ENCODE data around the gene SMARCD3. TPM values are rescaled to one million over a fixed set of nuclear protein-coding genes. Genes with fewer than 3 reads are reported as not detected.

Gene SMARCD3
- total RNA-seq, 4 donors from 2014 or later = 21.3 to 80.7 (median 43.3) TPM

DNA sequence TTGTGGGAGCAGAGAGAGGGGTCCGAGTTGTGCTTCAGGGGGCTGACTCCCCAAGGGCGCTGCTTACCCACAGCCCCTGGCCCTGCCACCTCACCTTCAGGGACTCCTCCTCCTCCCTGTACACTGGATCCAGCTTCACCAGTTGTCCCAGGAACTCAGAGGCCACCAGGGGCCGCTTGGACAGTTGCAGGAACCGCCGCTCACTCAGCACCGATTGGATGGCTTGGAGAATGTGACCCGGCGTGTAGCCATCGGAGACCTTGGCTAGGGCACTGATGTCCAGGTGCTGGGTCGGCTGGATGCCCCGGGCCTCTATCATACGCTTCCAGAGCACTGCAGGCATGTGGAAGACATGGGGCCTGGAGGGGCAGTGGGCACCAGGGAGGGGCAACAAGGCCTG lies 57.0 kb downstream of the SMARCD3 start:
- H3K36me3 ChIP-seq = no peaks in the 10 kb centered on the region
- H3K4me3 ChIP-seq = no peak overlapping the region
- TF ChIP-seq, protein P1, sequence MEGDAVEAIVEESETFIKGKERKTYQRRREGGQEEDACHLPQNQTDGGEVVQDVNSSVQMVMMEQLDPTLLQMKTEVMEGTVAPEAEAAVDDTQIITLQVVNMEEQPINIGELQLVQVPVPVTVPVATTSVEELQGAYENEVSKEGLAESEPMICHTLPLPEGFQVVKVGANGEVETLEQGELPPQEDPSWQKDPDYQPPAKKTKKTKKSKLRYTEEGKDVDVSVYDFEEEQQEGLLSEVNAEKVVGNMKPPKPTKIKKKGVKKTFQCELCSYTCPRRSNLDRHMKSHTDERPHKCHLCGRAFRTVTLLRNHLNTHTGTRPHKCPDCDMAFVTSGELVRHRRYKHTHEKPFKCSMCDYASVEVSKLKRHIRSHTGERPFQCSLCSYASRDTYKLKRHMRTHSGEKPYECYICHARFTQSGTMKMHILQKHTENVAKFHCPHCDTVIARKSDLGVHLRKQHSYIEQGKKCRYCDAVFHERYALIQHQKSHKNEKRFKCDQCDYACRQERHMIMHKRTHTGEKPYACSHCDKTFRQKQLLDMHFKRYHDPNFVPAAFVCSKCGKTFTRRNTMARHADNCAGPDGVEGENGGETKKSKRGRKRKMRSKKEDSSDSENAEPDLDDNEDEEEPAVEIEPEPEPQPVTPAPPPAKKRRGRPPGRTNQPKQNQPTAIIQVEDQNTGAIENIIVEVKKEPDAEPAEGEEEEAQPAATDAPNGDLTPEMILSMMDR (IDR thresholded peaks at IDR 0.05) = no peak
- no peak for TF ChIP-seq POLR2A (IDR thresholded peaks at IDR 0.05)
- H3K9me3 ChIP-seq = no peaks in the 10 kb centered on the region
- intact Hi-C loops (cut with DNase I; ENCODE audit: low total_unique reads) = loop anchor here (10.0 kb wide), 1 partner anchor 47 kb away; no protein-coding TSS in a partner anchor
- no peaks in the 10 kb centered on the region for H3K27me3 ChIP-seq
- H3K27ac ChIP-seq = no peak overlapping the region
- H3K4me1 ChIP-seq = no peaks in the 10 kb centered on the region
- DNase-seq = no peak

DNA sequence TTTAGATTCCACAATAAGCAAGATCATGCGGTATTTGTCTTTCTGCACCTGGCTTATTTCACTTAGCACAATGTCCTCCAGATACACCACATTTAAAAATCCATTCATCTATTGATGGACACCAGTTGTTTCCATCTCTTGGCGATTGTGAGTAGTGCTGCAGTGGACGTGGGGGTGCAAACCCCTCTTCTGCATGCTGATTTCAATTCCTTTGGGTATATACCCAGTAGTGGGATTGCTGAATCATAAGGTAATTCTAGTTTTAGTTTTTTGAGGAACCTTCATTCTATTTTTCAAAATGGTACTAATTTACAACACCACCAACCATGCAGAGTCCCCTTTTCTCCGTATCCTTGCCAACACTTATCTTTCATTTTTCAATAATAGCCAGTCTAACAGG lies 59.5 kb downstream of the SMARCD3 start:
- no peaks in the 10 kb centered on the region for H3K9me3 ChIP-seq
- TF ChIP-seq, protein P1 (IDR thresholded peaks at IDR 0.05) = no peak
- no peak for TF ChIP-seq POLR2A (IDR thresholded peaks at IDR 0.05)
- DNase-seq = no peak
- H3K27ac ChIP-seq = no peak overlapping the region
- H3K27me3 ChIP-seq = no peaks in the 10 kb centered on the region
- no peaks in the 10 kb centered on the region for H3K36me3 ChIP-seq
- H3K4me3 ChIP-seq = no peak overlapping the region
- H3K4me1 ChIP-seq = no peaks in the 10 kb centered on the region
- intact Hi-C loops (cut with DNase I; ENCODE audit: low total_unique reads) = no loop called here

MicroRNAs within 50 kb of the gene (microRNA counts, 767-probe panel; counts per million panel counts)
- microRNA hsa-miR-671-3p = 0 counts per million in 2 donors
- microRNA hsa-miR-671-5p = 0 counts per million in 2 donors

Other genes starting within 250 kb of the SMARCD3 start
- 1 to 10 TPM in 1 of 4 donors, under 1 TPM in 2, not detected in 1; 0.55 to 1.5 (median 0.76) TPM for gene ATG9B, start 224.2 kb downstream of the SMARCD3 start, total RNA-seq
- gene ABCB8, start 220.2 kb downstream of the SMARCD3 start, total RNA-seq = 10 to 100 TPM; 18.7 to 54.3 (median 26.0) TPM
- 10 to 100 TPM in 1 of 4 donors, 1 to 10 TPM in 2, not detected in 1; 1.0 to 16.8 (median 1.3) TPM for gene ASIC3, start 200.2 kb downstream of the SMARCD3 start, total RNA-seq
- gene CDK5, start 190.8 kb downstream of the SMARCD3 start, total RNA-seq = 1 to 10 TPM in 3 of 4 donors, under 1 TPM in 1; 0.51 to 9.3 (median 2.7) TPM
- gene SLC4A2, start 189.1 kb downstream of the SMARCD3 start, total RNA-seq = 100 to 1,000 TPM in 2 of 4 donors, 10 to 100 TPM in 2; 37.4 to 177 (median 88.6) TPM
- gene FASTK, start 167.9 kb downstream of the SMARCD3 start, total RNA-seq = 10 to 100 TPM; 37.1 to 84.9 (median 52.4) TPM
- 10 to 100 TPM in 2 of 4 donors, 1 to 10 TPM in 2; 2.9 to 32.8 (median 8.6) TPM for gene TMUB1, start 165.2 kb downstream of the SMARCD3 start, total RNA-seq
- gene AGAP3, start 162.2 kb downstream of the SMARCD3 start, total RNA-seq = 100 to 1,000 TPM in 1 of 4 donors, 10 to 100 TPM in 3; 28.2 to 174 (median 53.2) TPM
- under 1 TPM in 1 of 4 donors, not detected in 3; 0.41 TPM for gene GBX1, start 81.0 kb downstream of the SMARCD3 start, total RNA-seq
- not detected for gene ASB10, start 61.4 kb downstream of the SMARCD3 start, total RNA-seq
- gene H2BK1, start 38.2 kb downstream of the SMARCD3 start, total RNA-seq = 1 to 10 TPM in 1 of 4 donors, not detected in 3; 4.4 TPM
- gene ABCF2, start 21.5 kb downstream of the SMARCD3 start, total RNA-seq = 10 to 100 TPM in 3 of 4 donors, 1 to 10 TPM in 1; 6.8 to 39.2 (median 37.7) TPM
- gene CHPF2, start 16.2 kb downstream of the SMARCD3 start, total RNA-seq = 10 to 100 TPM; 18.5 to 32.6 (median 31.2) TPM
- 10 to 100 TPM; 27.9 to 51.1 (median 39.1) TPM for gene NUB1, start 93.1 kb upstream of the SMARCD3 start, total RNA-seq
- 100 to 1,000 TPM in 1 of 4 donors, 10 to 100 TPM in 2, 1 to 10 TPM in 1; 3.2 to 100 (median 53.4) TPM for gene WDR86, start 161.3 kb upstream of the SMARCD3 start, total RNA-seq
- 1 to 10 TPM in 2 of 4 donors, under 1 TPM in 1, not detected in 1; 0.73 to 2.9 (median 2.4) TPM for gene CRYGN, start 191.4 kb upstream of the SMARCD3 start, total RNA-seq

Data from uterus (tissue), 4 donors.